ENCODE data around the gene CCDC74A.
"Not testable (repeated sequence)": the region's sequence is repeated elsewhere in the genome, so short reads cannot be mapped to it uniquely, and the experiment has no call there.

CCDC74A gene

DNA sequence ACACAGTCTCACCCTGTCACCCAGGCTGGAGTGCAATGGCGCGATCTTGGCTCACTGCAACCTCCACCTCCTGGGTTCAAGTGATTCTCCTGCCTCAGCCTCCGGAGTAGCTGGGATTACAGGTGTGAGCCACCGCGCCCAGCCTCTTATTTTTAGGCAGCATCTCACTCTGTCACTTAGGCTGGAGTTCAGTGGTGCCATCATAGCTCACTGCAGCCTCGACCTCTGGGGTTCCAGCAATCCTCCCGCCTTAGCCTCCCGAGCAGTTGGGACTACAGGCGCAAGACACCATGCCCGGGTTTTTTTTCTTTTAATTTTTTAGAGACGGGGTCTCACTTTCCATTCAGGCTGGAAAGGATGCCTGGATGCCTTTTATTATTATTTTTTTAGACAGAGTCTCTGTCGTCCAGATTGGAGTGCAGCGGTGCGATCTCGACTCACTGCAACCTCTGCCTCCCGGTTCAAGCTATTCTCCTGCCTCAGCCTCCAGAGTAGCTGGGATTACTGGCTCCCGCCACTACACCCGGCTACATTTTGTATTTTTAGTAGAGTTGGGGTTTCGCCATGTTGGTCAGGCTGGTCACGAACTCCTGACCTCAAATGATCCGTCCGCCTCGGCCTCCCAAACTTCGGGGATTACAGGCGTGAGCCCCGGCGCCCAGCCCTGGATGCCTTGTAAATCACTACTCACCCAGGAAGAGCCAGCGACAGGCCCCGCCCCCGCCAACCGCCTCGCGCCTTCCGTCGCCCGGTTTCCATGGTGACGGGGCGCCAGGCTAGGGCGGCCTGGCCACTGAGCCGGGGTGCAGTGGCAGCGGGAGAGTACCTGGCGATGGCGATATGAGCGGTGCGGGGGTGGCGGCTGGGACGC, at the start of gene CCDC74A:
Gene CCDC74A, plus strand, starts transcription at position 758 of the 871 bp plus-strand sequence. Its CDS starts 83 bp downstream, at position 841.
- DNase-seq (ENCODE audit: low read depth in 2 of 2): peak; percentile 67 to 76

DNA sequence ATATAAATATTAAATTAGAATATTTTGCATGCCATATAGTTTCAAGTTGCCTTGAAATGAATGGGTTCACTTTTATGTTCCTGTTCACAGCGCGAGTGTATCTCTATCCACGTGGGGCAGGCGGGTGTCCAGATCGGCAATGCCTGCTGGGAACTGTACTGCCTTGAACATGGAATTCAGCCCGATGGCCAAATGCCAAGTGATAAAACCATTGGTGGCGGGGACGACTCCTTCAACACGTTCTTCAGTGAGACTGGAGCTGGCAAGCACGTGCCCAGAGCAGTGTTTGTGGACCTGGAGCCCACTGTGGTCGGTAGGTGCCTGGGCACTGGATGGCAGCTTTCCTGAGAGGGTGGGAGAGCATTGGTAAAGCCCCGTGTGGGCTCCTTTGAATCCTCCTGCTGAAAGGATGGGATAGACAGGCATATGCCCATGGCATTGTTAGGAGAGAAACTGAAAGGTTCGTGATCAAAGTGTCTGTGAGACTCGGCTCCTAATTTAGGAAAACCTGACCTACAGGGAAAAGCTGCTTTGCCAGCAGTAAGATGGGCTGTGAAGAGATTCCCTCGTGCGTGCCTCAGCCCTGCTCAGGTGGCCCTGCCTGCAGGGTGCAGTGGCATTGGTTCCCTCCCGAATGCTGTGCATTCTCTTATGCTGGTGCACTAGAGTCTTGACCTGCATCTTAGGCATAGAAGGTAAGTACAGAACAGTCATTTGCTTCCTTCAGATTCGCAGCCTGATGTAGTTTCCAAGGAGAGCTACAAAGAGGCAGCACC, 49.4 kb upstream of the CCDC74A start:
- not testable (repeated sequence) for DNase-seq (ENCODE audit: low read depth in 2 of 2)

DNA sequence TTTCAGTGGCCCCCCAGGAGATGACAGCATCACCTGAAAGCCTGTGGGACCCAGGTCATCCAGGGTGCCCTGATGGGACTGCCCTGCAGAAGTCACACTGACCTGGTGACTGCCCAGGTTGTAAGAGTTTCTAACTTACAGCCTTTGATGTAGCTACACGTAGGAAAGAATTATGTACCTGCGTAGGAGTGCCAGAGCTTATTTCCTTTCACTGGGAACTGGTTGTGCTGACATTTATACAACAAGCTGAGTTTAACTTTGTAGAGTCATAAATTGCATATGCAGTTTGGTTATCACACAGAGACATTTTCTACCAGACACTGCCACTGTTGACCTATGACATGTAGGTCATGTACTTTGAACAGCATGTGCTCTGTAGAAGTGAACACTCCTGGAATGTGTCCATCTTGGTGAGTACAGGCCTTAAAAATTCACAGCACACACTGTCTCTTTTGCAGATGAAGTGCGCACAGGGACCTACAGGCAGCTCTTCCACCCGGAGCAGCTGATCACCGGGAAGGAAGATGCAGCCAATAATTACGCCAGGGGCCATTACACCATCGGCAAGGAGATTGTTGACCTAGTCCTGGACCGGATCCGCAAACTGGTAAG, 48.7 kb upstream of the CCDC74A start:
- DNase-seq (ENCODE audit: low read depth in 2 of 2): not testable (repeated sequence)

DNA sequence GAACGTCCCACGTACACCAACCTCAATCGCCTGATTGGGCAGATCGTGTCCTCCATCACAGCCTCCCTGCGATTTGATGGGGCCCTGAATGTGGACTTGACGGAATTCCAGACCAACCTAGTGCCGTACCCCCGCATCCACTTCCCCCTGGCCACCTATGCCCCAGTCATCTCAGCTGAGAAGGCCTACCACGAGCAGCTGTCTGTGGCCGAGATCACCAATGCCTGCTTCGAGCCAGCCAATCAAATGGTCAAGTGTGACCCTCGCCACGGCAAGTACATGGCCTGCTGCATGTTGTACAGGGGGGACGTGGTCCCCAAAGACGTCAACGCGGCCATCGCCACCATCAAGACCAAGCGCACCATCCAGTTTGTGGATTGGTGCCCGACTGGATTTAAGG, 47.3 kb upstream of the CCDC74A start:
- not testable (repeated sequence) for DNase-seq (ENCODE audit: low read depth in 2 of 2)

DNA sequence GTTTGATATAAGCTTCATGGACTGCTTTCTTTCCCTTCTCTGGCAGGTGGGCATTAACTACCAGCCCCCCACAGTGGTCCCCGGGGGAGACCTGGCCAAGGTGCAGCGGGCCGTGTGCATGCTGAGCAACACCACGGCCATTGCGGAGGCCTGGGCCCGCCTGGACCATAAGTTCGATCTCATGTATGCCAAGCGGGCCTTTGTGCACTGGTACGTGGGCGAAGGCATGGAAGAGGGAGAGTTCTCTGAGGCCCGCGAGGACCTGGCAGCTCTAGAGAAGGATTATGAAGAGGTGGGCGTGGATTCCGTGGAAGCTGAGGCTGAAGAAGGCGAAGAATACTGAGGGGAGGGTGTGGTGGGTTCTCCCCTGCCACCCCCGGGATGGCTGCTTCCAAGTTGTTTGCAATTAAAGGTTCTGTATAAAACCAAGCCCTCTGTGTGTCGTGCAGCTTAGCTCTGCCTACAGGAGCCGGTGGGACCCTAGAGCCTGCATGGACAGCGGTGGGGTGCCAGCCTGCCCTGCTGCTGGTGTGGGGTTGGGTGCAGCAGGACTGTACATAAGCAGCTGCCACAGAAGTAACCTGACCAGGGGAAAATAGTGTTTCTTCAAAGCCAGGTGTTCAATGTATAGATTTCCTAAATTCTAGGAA, 45.1 kb upstream of the CCDC74A start:
- DNase-seq (ENCODE audit: low read depth in 2 of 2): not testable (repeated sequence)

DNA sequence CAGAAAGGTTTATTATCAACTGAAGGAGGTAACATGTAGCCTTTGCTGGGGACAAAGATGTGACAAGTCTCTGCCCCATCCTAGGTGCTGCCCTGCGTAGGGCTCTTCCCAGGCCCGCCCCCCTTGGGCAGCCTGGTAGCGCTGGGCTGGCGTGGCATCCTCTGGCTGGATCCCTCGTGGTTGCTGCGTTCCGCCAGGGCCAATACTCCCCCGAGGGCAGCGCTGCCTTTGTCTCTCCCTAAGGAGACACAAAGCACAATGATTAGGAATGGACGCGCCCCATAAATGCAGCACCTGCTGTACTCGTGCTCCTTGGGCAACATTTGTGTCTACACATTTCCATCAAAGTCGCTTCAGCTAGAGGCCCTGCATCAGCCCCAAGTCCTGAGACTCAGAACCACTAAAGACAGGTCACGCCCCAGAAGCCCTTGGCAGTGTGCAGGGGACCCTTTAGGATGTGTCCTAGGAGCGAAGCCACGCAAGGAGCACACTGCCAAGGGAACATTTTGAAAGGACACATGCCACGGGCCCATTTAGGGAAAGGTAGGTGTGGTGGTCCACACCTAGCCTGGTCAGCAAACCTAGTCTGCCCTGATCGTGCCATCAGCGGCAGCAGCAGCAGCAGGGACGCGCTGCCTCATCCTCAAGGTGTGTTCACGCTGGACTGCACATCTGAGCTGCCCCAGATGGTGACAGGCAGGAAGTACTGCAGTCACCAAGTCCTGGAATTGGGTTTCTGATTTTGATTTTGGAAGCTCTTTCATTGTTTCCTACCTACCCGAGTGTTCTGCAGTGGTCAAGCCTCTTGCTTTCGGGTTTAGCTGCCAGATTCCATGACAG, 43.5 kb upstream of the CCDC74A start:
- DNase-seq (ENCODE audit: low read depth in 2 of 2): not testable (repeated sequence)

DNA sequence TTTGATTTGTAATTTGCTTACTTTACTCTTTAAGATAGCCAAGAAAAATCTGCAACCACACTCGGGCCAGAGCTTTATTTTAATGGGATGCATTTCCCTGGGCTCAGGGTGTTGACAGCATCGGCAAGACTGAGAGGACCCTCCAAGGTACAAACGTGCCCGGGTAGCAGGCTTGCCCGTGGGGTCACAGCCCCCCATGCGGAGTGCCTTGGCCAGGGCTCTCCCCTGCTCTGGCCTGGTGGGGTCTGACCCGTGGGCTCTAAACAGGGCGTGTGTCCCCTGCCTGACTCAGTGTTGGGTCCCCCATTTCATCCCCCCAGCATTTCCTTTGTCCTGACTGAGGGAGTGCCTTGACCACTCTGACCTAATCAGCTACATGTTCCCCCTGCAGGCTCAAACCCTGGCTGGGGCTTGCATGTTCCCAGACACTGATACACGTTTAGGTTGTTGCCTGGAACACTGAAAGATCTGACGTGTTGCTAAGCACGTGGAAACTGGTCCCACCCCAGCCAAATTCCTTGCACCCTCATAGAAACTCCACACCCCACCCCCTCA, 42.7 kb upstream of the CCDC74A start:
- not testable (repeated sequence) for DNase-seq (ENCODE audit: low read depth in 2 of 2)

DNA sequence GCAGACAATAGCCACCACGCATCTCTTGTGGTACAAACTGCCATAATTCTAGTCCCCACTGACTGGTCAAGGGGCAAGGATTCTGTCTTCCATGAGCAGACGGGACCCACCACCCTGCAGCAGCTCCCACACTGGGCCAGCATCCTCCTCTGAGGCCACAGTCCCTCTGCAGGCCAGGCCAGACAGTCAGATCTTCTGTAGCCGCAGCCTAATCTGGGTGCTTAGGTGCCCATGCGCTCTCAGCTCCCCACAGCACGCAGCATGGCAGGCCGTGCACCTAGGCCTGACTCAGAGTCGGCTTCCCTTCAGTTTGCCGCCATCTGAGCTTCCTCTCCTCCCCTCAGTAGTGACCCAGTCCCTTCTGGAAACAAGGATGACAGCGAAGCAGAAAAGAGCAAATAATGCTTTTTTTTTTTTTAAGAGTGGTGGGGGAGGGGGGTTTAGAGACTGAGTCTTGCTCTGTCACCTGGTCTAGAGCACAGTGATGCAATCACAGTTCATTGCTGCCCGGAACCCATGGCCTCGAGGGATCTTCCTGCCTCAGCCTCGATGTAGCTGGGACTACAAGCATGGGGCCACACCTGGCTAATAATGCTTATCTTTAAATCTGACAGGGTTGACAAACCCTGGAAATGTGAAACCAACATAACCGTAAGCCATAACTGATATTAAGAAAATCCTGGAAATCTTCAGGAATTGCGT, 41.3 kb upstream of the CCDC74A start:
- DNase-seq (ENCODE audit: low read depth in 2 of 2): not testable (repeated sequence)

DNA sequence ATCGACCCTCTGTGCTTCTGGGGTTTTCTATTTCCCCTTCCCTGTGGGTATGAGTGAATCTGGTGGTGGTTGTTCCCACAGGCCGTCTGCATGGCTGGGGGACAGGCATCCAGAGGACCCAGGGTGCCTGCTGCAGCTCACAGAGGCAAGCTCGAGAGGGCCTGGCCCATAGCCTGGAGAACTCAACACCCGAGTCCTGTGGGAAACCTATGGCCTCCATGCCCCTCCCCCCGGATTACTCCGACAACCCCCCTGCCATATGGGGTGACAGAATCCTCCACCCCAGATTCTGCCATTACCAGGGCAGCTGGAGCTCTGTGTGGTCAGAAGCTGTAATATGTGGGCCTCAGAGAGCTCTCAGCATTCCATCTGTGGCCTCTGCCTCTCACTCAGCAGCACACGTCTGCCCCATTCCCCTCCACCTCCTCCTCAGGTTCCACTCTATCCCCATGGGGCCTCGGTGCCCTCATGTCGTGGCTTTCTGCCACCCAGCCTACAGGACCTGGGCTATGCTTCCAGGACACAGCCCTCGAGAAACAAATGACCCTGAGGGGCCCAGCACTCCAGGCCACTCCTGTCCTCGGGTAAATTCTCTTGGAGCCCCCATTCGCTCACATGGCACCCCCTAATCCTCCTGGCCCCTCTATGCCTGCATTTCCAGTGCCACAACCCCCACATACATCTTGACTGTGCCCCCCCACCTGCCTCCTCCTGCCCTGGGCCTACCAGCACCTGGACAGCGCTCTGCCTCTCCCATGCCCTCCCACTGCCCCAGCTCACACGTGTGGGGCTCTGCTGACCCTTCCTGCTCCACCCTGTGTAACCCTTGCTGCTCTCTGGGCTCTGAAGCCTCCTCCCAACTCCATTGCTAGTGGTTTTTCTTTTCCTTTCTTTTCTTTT, 39.1 kb upstream of the CCDC74A start:
- DNase-seq (ENCODE audit: low read depth in 2 of 2): no peak

DNA sequence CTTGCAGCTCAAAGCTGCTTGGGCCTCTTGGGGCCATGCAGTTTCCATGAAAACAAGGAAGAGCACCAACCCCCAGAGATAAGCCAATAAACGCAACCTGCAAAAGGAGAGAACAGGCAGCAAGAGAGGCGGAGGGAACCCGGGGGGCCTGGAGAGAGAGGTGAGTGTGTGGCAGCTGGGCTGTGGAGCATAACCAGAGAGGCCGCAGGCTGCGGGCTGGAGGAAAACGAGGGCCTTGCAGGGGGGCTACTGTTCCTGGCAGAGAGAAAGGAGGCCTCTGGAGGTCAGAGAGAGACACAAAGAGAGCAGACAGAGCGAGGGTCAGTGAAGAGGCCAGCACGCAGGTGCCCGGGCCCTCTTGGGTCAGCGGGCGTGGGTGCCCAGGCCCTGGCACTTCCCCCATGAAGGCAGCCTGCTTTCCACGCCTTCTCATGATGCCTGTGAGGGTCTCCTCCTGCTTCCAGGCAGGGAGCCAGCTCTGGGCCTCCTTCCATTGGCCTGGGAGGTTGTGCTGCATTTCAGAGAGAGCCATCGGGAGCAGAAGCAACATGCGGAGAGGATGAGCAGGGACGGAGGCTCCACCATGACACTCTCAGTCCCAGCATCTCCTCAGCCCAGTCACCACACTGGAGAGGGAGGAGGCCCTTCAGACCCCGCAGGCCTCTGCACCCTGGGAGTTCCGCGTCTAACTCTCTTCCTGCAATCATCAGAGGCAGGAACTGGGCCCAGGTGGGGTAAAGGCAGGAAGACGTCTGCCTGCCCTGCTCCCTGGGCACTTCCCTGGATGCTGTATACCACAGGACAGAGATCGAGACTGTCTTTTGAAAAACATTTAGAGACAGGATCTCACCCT, 36.8 kb upstream of the CCDC74A start:
- not testable (repeated sequence) for DNase-seq (ENCODE audit: low read depth in 2 of 2)

DNA sequence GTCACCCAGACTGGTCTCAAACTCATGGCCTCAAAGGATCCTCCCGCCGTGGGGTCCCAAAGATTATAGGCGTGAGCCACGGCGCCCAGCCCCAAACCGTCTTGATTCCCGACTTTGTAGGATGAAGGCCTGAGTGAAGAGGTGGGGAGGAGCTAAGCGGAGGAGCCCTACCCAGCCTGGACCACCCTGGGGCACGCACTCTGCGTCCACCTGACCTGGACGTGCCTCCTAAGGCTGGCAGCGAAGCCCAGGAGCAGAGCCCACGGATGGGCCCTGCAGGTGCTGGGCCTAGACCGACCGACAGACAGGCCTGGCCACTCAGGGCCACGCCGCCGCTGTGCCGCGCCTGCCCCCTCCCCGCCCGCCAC, 36.2 kb upstream of the CCDC74A start:
- peak in 1 of 2 donors; percentile 5 for DNase-seq (ENCODE audit: low read depth in 2 of 2)

DNA sequence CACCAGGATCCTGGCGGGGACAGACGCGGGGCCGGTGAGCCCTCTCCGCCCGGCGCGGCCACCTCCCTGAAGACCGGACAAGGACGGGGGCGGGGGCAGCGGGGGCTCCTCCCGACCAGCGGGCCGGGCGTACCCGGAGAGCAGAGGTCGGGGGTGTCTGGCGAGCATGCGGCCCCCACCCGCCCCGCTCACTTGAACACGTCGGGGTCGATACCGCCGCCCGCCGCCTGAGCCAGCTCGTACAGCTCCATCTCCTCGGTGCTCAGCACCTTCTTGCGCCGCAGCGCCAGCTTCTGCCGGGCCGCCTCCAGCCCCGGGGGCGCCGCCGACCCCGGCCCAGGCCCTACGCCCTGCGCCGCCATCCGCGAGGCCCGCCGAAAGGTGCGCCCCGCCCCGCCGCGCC, 35.7 kb upstream of the CCDC74A start, which contains the start of gene MZT2A:
Gene MZT2A, minus strand, starts transcription at position 383 of the 403 bp plus-strand sequence. Its CDS starts 21 bp downstream, at position 362.
- DNase-seq (ENCODE audit: low read depth in 2 of 2): not testable (repeated sequence)

DNA sequence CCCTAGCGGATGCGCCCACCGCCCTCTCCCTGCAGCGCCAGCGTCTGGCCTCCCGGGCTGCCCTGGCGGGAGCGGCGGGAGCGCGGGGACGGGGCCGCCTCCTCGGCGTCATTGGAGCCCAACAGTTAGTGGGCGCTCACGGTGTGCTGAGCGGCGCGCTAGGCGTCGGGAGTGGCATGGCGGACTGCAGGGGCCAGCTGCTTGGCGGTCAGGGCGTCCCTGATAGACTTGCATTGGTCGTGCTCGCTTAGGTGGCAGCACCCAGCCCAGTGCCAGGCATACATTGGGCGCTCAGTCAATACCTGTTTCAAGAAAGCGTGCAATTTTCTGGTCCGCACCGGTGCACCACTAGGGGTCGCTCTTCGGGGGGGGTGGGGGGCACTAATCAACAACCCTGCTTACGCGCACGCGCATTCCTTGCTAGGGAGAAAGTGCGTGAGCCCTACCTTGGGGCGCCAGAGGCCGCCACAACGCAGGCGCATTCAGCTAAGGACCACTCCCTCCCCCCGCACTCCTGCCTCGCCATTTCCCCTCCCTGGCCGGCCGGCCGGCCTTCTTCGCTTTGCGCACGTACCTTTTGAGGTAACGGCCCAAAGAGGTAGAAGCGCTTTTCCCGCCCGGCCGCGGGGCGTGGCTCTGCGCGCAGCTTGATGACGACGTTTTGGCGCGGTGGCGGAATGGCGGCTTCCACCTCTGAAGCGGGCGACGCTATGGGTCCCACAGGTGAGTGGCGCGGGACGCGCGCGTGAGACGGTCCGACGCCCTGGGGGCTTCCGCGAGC, 35.1 kb upstream of the CCDC74A start:
- DNase-seq (ENCODE audit: low read depth in 2 of 2): peak; percentile 90 to 92

DNA sequence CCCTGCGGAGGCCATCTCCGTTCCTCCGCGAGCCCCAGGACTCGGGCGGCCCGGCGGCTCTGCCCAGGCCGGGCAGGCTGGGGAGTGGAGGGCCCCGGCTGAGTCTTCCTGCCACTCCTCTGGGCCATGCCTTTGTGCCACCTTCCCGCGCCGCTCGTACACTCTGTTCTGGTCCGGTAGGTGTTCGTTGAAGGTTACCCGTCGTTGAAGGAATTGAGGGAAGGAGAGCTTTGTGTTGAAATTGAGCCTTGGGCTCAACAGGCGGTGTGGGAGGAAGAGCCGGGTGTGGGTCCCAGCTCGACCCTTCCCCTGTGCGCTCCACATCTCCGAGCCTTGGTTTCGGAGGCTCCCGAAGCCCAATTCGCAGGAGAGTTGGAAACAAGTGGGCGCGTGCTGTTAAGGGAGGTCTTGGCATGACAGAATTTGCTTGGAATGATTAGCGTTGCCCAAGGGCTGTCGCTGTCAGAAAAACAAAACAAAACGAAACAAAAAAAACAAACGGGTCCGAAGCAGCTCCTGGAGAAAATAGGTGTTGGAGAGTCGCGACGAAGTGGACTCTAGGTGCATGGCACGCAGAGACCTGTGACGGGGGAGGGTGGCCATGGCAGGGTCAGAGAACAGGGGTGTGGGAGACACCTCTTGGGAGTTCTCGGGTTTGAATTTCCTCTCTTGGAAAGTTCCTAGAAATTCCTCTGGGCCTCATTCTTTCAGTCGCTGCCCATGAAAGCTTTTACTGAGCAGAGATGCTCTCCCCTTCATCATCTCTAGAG, 34.3 kb upstream of the CCDC74A start:
- DNase-seq (ENCODE audit: low read depth in 2 of 2): no peak

DNA sequence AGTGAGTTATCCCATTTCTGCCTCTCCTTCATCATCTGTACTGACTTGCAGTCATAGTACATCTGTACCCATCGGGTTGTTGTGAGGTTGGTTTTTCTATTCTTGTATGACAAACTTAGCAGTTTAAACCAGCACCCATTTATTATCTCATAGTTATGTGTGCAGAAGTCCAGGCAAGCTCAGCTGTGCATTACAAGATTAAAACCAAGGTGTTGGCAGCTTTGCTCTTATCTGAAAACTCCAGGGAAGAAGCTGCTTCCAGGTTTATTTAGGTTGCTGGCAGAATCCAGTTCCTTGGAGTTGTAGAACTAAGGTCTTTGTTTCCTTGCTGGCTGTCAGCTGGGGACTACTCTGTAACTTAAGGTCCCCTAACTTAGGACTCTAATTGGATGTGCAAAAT, 32.2 kb upstream of the CCDC74A start:
- not testable (repeated sequence) for DNase-seq (ENCODE audit: low read depth in 2 of 2)

DNA sequence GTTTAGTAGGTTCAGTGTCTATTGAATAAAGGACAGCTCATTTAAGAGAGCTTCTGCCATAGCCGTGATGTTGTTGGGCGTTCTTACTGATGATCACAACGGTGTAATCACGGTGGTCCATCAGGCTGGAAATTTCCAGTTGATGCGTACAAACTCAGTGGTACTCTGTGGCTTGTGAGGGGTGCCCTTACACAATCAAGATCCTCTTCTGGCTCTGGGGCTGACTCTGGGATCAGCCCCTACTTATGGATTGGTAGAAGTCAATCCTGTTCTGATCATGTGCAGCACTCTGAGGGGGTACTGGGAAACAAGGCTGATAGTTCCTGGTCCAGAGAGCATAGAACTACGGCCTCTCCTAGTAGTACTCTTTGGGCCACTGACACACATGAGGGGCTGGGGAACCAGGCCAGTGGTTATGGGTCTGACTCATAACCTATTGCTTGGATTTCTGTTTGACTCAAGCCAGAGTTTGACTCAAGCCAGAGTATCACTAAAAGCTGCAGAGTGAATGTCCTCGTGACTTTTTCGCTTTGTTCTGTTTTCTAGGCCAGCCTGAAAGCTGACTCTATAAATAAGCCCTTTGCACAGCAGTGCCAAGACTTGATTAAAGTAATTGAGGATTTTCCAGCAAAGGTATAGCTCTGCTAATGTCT, 29.2 kb upstream of the CCDC74A start:
- DNase-seq (ENCODE audit: low read depth in 2 of 2): not testable (repeated sequence)
